GM21447 (cell line): Measurements from ENCODE around the gene RGL1.

Experiments
- ATAC-seq: cut with Tn5 transposase; IDR thresholded peaks from one replicate; pipeline ENCODE4 v1.9.1; 2021; ENCODE audit not compliant: unreplicated experiment

RGL1 gene

DNA sequence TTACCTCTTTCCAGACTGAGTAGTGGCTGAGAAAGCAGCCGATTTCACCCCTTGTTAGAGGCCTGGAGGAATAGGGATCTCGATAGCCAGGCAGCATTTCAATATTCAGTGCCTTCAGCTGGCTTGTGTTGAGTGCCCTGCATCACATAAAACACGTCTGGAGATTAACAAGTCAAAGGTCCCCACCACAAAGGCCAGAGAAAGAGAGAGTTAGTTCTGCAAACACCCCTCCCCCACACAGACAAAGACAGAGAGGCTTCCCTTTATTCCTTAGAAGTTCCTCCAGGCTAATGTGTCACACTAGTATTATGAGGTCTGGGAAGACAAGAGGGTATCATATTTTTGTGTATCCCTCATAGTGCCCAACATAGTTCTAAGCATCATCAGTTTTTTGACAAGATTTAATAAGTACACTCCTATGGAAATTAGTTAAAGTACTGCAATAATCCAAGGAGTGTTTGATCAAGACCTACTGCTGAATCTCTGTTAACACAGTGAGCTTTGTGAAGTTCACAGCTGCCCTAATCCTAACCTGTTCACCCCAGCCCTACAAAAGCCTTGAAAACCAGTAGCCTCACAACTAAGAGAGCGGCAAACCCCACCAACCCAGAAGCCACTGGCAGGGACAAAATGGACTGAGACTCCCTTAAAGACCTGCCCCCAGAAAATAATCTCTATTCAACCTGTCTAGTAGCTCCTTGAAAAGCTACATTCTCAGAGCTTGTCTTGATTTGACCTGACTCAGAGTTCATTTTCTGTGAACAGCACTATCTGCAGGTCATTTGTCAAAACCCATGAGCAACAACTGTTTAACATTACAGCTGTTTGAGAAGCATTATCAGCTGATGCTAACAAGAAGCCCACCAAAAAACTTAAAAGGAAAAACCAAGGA is 140.8 kb downstream of the RGL1 start:
- no peak for ATAC-seq

DNA sequence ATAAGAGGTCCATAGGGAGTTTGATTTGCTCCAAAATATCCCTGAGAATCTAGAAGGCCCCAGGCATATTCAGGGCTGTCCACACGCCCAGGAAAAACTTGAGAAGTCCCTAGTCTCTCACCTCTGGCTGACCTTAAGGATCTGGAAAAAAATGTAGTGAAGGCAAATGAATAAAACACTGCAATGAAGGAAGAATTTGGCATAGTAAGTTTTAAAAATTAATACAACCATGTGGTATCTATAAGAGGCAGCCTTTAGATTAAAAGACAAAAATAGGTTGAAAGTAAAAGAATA is 141.3 kb downstream of the RGL1 start:
- ATAC-seq, result no peak

DNA sequence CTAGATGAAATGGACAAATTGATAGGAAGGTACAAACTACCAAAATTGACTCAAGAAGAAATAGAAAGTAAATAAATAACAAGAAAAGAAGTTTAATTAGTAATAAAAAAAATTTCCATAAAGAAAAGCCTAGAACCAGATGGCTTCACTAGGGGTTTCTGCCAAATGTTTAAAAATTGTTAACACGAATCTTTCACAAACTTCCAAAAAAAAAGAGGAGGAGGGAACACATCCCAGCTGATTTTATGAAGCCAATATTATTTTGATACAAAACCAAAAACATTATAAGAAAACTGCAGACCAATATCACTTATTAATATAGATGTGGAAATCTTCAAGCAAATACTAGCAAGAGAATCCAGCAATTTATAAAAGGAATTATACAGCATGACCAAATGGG is 143.1 kb downstream of the RGL1 start:
- no peak for ATAC-seq

DNA sequence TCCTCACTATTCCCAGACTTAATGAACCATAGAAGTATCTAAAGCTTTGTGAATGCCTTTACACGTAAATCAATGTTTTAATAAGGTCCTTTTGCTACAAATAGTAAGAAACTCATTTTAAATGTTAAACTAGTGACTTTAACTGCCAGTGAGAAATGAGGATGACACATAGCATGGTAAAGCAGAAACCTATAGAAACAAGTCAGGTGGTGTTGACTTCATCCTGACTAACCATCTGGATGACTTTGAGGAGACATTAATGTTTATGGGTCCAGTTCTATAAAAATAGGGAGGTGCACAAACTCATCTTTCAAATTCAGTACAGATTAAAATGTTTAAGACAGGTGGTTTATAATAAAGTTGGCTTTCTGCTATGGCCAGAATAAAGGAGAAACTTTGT is 147.2 kb downstream of the RGL1 start:
- ATAC-seq, result no peak

DNA sequence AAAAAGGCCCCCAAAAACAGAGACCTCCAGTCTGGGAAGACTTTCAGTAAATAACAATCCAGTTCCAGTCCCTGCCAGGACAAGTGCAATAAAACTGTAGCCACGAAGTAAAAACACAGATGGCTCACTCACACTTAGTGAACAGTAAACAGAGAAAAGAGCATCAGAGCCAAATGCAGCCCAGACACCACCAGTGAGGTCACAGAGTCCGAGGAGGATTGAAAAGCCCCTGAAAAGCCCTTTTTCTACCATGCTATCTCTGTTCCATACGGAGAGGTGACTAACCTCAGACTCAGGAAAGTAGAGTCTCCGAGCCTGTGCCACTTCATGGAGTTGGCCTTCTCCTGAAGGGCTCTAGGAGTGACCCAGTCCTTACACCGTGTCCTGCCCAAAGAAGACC is 148.1 kb downstream of the RGL1 start:
- ATAC-seq, result no peak

DNA sequence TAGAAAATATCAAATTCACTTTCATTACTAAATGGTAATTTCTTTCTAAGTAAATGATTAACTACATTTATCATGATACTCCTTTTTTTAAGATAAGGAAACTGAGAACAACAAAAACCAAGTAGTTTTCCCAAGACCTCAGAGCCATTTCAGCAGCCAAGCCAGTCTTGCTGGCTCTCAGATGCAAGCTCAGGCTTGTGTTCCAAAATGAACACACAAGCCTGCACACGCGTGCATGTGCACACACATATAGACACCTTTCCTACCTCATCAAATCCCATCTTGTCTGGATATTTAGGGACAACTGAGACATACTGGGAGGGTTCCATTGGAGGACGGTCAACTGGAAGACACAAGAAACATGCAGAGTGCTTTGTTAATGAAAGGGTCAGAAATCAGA is 149.6 kb downstream of the RGL1 start:
- no peak for ATAC-seq

DNA sequence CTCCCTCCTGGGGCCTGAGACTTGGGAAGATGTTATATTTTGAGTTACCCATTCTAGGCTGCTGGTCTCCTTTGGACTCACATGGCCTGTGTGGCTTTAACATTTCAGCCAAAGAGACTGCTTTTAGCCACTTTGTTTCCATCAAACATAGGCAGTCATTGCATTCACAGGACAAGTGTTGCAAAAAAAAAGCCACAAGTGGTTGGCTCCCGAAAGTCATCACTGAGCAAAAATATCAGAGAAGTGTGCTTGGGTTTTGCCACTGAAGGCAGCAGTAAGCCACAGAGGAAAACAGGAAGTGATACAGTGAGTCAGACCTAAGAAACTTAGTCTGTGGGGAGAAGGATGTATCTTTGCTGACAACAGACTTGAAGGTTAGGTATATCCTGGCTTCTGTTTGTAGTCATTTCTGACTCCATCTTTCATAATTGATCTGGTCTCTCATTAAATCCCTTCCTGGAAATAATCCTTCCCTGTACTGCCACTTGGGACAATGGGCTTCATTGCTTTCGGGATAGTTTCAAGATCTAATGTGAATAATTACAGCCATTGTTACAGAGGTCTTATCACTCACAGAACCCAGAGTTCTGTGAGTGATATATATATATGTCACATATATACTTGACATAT is 151.8 kb downstream of the RGL1 start:
- ATAC-seq, result peak; percentile 100

DNA sequence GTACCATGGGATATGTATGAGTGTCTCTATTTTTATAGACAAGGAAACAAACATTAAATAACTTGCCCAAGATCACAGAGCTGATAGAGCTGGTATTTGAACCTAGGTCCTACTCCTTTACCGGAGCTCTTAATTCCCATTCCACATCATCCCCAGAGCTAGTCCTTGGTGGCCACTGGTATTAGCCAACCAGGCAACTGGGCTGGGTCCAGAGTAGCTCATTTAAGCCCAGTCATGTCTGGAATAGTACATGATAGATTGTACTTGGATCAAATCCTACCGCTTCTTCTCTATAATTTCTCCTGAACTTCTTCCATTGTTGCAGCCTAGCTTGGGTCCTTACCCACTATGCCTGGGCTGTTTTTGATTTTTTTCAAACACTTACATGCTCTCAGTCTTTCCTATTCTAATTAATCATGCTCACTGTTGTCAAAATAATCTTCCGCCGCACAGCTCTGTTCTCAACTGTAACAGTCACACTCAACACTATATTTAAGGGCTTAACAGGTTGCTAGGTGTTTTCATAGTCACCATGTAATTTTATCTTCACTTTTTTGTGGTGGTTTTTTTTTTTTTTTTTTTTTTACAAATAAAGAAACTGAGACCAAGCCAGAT is 152.4 kb downstream of the RGL1 start:
- no peak for ATAC-seq

DNA sequence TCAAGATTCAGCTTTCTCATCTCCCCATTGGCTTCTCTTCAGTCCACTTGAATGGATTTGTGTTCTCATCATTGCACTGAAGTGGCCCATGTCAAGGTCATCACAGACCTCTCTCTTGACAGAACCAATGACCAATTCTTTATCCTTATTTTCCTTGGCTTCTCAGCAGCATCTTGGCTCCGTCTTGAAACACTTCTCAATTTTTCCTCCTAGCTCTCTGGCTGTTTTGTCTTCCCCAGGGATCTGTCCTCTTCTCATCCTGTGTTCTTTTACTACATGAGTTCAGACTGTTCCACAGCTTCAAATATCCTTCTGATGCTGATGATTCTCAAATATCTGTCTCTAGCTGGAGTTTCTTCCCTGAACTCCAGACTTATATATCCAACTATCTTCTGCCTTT is 154.0 kb downstream of the RGL1 start:
- ATAC-seq, result no peak

DNA sequence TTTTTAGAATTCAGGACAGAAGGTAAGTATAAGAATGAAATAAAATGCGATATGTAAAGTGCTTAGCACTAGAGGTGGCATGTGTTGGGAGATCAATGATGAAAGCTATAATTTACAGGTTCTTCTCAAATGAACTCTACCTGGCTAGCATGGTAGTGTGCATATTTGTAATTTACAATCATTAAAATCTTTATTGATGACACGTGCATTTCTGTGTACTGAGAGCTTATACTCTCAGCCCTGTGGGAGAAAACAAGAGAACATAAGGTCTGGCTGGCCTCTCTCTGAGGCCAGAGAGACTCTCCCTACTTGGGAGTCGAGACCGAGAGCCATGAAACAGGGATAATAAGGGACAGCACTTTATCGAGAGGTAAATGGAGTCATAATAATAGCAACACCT is 156.2 kb downstream of the RGL1 start:
- no peak for ATAC-seq

DNA sequence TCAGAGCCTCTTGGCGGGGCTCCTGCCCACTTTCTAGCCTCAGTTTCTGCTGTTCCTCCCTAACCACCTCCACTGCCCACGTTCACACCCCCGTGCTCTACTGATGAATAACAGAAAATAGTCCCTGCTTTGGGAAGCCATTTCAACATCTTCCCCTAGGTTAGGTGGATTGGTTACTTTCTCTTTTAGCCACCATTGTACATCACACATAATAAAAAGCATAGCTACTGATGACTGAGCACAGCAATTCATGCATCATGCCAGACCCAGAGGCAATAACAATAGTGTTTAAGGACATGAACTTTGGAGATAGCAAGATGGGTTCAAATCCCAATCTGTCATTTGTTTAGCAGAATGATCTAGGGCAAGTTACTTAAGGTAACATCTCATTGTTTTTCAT is 158.0 kb downstream of the RGL1 start:
- ATAC-seq, result no peak

DNA sequence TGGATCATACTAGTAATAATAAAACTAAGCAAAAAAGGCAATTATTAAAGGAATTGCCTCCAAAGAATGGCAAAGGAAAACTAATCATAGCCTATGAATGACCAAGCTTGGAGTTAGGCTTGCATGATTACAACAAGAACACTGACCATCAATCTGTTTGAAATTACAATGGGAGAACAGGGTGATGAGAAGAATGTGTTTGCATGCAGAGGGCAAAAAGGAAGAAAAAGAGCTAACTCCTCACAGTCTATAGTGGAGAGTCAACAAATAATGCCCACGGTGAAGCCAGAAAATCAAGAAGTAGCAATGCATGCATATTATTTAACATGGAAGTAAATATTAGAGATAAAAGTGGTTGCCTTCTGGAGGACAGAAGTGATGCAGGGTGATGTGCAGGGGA is 160.8 kb downstream of the RGL1 start:
- ATAC-seq, result no peak

DNA sequence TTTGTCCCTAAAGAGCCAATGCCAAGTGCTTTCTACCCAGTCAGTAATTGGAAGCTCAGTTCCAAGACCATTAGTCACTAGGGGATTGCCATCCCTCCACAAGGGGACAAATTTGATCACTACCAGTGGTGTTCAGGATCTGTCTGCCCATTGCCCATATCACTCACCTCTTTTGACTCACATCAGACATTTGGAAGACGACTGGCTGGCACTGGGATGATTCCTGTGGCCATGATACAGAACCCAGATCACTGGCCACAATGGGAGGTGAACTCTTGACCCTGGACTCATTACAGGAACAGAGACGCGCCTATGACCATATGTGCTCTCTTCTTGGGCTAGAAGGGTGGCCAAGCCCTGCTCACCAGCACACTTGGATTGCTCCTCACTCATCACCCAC is 161.6 kb downstream of the RGL1 start:
- ATAC-seq, result no peak

DNA sequence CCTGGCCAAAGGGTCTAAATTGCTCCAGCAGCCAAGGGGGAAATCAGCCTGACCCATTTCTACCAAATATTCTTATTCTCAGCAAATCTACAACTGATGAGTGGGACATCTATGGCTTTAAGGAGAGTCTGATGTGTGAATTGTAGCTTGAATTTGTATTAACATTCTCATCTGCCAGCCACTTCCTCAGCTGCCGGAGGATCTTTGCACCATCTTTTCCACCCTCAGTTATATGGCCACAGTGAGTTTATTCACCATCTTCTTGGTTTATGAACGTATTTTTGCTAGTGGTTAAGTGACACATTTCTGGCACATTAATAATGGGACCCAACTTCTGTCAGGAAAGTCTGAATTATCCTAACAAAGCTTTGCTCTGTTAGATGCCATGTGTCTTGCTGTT is 163.0 kb downstream of the RGL1 start:
- ATAC-seq, result no peak

DNA sequence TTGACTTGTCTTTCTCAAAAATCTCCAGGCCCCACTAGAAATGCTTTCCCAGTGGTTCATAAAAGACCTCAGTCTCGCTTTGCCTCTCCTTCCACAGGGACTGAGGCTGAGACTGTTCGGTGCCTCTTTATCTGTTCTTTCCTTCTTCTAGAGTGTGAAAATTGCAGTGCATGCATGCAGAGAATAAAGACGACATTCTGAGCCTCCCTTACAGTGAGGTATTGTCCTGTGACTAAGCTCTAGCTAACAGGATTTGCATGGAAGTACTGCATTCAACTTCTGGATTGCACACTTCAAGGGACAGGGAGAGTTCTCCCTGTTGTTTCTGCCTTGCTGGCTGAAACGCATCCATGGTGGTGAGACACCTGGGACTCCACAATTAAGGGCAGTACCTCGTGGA is 163.5 kb downstream of the RGL1 start:
- no peak for ATAC-seq

DNA sequence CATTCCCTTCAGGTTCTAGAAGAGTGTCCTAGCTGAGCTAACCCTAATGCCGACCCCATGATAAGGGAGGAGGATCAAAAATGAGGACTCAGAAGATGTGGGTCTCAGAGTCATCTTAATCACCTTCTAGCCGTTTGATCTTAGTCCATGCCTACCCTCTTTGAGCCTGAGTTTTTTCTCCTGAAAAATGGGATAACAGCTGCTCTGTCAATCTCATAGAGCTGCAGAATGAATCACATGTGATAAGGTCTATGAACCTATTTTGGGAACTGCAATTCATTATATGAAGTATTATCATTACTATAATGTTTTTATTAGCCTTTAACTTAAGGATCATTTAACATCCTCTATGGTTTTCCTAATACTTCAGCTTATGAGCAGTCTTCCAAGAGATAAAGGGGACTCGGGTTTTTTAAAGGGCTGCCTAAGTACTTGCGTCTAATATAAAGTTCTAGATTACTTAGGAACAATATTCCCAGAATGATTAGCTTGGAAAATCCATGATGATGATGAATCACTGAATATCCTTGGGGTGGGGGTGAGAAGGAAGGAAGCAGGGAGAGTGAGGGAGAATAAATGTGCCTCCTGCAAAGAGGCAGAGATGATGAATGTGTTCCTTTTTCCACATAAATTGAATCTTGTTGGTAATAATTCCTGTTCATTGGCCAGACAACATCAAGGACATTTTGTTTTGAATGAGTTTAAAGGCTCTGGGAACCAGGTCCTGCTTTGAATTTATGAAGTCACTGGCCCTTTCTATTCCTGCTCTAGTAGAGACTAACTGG is 165.8 kb downstream of the RGL1 start:
- no peak for ATAC-seq

DNA sequence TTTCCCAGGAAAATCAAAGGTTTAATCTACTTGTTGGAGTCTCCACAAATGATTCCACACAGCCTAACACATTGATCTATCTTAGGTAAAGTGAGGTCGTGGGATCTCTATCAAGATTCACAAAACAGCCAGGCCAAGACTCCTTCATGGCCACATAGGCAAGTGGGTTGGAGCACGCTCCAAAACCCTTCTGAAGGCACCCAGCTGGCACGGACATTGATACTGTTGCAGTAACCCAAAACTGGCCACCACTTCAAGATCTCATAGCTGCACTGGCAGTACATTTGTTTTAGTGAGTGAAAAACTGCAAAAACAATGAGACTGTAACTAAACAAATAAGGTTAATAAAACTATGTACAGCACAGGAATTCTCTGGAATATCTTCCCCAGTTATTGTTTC is 170.7 kb downstream of the RGL1 start:
- no peak for ATAC-seq

DNA sequence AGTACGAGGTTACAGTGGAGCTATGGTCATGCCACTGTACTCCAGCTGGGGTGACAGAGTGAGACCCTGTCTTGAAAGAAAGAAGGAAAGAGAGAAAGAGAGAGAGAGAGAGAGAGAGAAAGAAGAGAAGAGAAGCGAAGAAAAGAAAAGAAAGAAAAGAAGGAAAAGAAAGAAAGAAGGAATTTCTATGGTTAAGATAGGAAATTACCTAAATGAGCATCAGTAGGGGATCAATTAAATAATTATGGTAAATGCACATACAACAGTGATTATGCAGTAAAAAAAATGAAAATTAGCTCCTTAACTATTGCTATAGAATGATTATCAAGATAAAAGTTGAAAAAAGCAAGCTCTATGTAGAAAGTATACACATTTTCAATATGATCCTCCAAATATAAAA is 172.8 kb downstream of the RGL1 start:
- no peak for ATAC-seq
